Effector CD4-positive, alpha-beta T cell (primary cell): Measurements from ENCODE around the gene TUBGCP3.
"Not testable (repeated sequence)": the region's sequence is repeated elsewhere in the genome, so short reads cannot be mapped to it uniquely, and the experiment has no call there.

Source experiments
- DNase-seq: peaks from one replicate; pipeline ENCODE4 v3.0.0-alpha.2; 2020

TUBGCP3 gene

DNA sequence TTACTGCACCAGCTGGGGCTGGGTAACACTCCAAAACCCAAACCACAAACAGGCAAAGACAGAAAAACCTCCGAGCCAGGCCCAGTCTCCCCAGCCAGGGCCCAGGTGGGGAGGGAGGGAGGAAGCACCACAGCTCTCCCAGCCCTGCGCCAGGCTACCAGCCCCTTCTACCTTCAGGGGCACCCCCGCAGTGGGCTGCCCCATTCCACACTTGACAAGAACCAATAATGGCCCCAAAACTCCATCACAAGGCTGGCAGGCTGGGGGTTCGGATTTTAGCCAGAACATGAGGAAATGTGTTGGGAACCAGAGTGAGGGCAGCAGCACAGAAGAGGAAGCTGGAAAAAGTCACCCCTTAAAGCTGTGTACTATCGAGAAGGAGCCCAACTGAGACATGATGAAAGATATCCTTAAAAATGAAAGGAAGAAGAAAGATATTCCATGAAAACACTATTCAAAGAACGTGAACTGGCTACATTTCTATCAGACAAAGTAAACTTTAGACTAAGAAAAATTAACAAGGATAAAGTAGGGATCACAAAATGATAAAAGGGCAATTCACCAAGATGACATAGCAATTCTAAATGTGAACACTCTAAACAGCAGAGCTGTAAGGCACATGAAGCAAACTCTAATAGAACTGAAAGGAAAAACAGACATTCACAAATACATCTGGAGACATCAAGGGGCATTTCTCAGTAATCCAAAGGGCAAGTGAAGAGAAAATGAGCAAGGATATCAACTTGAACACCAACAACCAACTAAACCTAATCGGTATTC lies 12.9 kb downstream of the TUBGCP3 start:
- no peak for DNase-seq

DNA sequence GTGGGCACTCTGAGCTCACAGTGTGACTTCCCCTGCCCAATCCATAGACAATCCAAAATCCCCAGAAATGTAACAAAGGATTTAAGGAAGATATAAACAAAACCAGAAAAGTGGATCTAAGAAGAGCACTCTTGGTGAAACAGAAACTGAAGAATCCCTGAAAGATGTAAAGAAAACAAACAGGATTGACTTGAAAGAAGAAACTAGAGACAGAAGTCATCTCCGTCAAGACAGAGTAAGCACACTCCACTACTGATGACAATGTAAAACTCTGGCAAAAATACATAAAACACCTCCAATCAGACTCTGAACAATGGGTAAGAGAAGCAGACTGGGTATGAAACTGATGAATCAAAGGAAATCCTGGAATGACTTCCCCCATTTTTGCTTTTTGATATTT lies 13.5 kb downstream of the TUBGCP3 start:
- DNase-seq, result no peak

DNA sequence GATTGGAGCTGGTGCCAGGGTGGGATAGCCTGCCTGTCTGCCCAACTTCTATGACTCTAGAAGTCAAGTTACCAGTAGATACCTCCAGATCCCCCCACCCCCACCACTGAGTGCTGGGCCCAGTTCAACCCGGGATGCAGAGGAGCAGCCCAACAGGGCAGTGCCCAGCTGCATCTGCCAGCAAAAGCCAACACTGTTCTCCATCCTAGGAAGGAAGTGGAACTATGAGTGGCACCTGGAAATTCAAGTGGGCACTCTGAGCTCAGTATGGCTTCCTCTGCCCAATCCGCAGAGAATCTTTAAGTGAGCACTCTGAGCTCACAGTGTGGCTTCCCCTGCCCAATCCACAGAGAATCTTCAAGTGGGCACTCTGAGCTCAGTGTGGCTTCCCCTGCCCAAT lies 14.2 kb downstream of the TUBGCP3 start:
- no peak for DNase-seq

DNA sequence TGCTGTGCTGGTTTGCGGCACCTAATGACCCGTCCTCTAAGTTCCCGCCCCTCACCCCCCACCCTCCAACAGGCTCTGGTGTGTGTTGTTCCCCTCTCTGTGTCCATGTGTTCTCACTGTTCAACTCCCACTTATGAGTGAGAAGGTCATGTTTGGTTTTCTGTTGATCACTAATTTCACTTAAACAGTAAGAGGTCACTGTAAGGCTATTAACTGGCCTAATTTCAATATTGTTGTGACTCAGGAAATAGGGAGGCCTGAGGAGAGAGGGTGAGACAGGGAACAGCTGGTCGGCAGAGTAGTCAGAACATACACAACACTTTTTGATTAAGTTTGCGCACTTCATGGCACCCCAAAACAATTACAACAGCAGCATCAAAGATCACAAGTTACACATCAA lies 15.6 kb downstream of the TUBGCP3 start:
- no peak for DNase-seq

DNA sequence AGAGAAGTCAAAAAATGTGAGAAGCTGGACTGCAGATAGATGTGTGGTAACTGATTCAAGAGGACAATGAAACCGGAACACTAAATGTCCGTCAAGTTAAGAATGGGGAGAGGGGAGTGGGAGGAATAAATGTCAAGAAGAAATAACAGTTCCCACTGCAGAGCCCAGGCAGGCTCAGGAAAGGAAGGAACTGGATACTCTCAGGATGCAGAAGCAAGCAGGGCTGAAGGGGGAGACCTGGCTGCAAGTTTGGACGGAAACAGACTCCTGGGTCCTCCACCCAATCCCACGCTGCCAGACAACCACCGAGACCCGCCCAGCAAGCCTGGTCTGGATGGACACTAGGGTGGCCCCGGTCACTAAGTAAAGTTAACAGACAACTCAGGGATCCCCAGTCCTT lies 18.1 kb downstream of the TUBGCP3 start:
- DNase-seq, result no peak

DNA sequence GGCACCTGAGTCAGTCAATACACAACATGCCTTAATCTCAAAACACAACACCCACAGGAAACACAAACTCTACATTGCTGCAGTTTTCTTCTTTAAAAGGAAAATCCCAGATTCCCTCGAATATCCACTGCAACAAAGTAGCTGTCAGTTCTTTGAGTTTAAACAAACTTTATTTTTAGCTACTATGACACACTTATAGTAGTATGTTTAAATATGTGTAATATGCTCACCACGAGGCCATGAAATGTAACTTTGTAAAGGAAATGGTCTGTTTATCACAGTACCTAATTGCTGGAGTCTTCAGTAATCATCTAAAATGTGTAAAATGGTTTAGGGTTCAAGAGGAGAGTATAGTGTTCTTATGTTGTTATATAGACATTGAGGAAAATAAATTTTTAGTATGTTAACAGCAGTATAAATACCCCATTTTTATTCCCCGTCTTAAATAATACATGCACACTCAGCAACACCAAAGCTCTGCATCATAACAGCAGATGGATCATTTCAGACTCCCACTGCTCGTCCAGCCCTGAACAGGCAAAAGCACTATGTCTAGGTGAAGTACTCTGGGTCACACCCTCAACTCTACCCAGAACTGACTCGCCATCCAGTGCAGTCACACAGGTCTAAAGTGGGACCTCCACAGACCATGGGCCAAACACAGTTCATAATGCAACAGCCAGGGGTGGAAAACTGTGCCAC lies 20.6 kb downstream of the TUBGCP3 start:
- no peak for DNase-seq

DNA sequence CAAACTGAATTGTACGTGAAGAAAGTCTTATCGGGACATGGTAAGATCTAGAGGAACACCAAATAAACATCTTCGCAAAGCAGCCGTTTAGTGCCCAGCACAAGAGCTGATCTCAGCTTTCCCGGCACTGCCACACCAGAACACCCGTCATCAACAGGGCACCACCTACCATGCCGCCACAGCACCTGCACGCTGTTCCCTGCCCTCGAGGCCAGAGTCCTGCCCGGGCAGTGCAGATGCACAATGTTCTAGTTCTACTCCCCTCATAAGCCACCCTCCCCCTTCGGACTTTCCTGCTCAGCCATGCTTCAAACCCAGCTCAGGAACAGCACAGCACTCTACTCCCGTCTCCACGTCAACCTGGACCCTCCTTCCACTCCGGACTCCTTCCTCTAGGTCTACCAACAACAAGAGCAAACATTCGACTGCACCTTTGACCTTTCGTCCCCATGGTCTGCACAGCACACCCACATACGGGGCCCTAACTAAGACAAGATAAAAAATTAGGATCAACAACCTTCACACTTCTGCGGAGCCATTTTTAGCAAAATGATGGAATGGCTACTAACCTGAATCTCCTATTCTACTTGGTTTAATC lies 25.1 kb downstream of the TUBGCP3 start:
- no peak for DNase-seq

DNA sequence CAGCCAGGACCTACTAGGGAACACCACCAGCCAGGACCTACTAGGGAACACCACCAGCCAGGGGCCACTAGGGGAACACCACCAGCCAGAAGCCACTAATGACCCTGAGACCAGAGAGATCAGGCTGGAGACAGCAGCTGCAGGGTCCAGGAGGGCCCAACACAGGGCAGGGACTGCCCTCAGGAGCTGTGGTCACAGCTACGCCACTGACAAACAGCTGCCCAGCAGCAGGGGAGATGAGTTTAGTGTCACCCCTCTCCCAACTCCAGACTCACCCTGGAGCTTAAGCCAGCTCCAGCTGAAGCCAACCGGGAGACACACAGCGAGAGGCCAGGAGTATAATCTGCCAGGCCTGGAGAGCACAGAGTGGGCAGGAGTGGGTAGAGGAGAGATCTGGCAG lies 25.7 kb downstream of the TUBGCP3 start:
- DNase-seq, result no peak

DNA sequence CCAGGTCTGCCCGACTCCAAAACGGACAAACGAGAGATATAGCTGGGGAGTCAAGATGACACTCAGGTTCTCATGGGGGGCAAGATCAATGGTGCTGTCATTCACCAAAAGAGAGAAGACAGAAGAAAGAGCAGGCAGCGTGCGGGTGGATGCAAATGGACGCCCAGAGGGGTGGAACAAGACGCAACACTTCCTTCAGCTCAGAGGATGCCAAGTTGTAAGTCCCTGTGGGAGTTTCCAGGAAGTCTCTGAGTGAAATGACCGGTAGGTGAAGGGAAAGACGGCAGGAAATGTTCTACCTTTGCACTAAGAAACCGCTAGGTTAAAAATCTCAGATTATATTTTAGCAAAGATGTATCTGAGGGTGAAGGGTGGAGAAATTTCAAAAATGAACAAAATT lies 26.5 kb downstream of the TUBGCP3 start:
- no peak for DNase-seq

DNA sequence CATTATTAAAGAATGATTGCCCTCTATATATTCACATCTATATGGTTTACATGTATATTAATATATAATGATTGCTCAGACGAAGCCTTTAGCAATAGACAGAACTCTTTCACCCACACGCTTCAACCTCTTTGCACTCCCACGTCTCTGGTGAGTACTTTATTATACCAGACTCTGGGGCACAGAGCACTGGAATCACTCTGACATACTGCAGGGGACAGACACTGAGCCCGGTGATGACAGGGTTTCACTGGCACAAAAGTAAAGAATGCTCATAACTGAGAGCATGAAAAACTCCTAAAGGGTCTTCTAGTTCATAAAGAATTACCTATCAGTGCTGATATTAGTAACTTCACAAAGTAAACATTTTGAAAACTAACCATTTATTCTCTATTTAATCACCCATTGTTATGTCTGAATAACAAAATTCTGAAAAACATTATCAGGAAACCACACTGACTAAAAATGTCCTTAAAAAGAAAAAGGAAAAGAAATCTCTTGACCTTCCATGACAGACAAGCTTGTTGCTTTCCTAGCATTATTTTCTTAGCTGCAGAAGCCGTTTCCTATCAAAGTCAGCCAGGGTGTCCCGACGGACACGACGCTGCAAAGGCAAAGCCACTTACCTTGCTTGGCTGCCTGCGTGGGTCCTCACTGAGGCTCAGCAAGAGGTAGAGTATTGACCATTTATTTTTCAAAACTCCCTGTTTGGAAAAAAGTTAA lies 29.1 kb downstream of the TUBGCP3 start:
- no peak for DNase-seq

DNA sequence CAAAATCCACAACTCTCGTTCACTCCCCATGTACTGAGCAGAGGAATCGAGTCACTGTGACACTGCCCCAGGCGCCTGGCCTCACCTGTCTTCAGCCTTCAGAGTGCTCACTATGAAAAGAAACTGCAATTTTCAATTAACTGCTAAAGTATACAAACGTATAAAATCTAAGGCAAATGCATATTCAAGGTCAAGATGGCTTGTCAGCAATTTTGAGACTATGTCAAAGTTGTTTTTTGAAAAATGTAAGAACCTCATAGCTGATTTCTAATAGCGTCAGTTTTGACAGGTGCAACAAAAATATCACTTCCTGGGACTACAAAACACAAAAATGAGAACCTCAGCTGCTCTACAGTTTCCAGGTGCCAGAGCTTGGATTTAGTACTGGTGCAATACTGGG lies 31.4 kb downstream of the TUBGCP3 start:
- DNase-seq, result no peak

DNA sequence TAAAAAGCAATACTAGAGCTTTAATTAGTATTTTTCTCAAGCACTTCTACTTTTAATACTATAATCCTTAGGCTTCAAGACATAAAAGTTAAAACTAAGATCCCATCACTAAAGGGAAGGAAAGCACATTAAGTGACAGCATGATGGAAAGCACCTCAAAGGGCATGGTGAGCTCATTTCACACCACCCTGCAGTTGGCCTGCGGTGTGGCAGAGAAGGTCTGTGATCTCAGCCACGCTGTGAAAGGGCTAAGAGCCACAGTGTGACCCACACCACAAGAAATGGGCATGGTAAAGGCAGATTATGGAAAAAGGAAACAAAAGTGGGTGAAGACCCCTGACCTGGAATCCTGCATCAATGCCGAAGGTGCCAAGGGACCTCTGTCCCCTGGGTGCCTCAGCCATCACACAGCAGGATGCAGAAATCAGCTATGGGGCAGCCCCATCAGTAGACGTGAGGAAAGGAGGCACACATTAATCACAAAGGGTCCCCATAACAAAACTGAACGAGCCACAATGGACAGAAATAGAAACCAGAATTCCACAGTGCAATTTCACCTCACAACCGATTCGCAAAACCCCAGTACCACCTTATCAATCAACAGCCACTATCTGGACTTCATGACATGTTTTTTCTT lies 33.6 kb downstream of the TUBGCP3 start:
- no peak for DNase-seq

DNA sequence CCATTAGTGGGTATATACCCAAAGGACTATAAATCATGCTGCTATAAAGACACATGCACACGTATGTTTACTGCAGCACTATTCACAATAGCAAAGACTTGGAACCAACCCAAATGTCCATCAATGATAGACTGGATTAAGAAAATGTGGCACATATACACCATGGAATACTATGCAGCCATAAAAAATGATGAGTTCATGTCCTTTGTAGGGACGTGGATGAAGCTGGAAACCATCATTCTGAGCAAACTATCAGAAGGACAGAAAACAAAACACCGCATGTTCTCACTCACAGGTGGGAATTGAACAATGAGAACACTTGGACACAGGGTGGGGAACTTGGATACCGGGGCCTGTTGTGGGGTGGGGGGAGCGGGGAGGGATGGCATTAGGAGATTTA lies 39.0 kb downstream of the TUBGCP3 start:
- DNase-seq, result not testable (repeated sequence)

DNA sequence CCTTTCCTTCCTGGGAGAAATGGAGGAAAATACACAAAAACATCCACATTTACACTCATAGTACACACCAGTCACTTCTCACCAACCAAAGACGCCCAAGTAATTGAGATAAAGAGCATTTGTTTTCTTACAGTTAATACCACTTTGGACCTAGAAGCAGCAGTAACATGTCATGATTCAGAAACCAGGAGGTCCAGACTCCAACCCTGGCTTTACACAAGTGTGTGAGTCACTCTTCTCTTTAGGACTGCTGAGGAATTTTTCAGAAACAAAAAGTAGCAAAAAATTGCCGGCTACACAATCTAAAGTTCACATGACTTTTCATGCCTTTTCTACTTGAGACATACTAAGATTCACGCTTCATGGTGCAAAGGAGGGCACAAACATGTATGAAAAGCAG lies 42.1 kb downstream of the TUBGCP3 start:
- DNase-seq, result no peak

DNA sequence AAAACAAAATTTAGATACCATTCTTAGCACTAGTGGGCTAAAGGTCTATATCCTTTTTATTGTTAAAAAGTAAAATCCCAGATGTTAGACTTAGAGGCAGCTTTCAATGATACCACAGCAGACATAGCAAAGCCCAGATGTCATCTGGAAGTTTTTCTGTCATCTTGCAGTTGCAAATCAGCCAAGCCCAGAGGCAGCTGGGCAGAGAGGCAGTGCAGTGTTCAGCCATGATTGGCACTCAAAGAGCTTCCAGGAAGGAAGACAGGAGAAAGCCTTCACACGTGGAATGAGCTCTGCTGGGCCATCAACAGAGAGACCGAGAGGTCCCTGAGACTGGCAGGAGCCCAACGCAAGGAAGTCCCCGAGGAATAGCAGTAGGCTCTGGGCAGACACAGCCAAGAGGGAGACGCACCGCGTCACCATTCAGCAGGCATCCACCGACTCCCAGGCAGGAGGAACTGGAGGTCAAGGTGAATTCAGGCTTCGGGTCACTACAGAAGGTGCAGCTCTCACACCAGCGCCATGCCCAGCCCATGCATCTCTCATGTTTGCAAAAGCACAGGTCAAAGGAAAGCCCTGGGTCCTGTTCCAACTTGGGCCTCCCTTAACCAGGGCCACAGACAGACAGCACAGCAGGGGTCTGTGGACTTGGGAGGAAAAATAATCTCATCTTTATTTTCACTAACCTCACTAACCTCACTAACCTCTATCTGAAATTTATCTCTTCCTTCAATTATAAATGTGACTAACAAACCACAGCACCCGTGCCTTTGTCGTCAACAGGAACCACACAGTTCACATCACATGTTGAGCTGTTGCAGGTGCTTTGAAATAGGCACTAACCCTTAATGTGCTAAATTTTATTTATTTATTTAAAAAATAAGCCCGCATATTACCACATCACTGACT lies 54.9 kb downstream of the TUBGCP3 start:
- no peak for DNase-seq

DNA sequence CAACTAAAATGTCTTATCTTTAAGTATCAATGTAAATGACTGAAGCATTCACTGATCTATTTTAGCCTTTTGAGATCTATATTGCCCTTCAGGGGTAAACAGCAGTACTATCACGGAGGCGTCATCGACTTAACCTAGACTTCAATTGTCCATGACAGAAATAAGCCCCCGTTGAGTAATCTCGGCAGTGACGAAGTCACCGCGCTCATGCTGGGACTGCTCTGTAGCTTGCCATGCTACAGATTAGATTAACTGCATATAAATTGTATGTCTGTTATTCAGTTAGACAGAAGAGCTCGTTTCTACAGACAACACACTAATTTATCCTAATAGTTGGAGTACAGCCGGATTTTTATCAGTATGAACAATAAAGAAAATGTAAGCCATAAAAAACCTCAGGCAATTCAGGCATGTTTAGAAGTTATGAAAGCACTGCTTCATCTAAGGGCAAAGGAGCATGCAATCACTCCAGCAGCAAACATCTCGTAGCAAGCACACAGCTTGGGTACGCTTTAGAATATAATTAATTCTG lies 56.6 kb downstream of the TUBGCP3 start:
- no peak for DNase-seq

DNA sequence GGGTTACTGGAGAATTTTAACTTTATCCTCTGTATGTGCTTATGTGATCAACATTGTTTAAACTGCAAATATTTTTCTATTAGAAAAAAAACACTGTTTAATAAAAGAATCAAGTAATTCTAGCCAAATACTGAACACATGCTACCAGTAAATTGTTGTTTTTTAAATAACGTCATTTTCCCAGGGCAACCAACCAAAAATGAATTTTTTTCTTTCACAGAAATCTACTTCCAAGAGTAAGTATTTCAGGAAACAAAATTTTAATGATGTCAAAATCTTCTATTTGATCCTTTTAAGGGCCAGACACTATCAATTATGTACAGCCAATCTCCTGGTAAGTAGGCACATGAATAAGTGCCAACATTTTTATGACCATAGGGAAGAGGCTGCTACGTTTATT lies 57.1 kb downstream of the TUBGCP3 start:
- DNase-seq, result no peak

DNA sequence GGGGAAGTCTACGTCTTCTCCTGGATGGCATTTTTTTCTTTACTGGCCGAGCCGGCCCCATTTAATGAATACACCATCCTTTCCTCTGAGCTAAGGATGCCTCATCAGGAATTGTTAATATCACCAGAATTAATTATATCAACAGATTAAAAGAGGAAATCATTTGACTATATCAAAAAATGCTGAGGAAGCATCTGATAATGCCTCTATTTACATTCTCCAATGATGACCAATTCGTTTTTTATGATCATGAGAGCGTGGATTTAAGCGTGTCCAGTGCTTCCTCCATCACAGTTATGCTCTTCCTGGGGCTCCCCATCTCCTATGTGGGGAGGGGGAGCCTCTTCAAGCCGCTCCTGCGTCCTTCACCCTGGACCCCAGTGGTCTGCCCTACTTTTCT lies 58.7 kb downstream of the TUBGCP3 start:
- DNase-seq, result no peak

DNA sequence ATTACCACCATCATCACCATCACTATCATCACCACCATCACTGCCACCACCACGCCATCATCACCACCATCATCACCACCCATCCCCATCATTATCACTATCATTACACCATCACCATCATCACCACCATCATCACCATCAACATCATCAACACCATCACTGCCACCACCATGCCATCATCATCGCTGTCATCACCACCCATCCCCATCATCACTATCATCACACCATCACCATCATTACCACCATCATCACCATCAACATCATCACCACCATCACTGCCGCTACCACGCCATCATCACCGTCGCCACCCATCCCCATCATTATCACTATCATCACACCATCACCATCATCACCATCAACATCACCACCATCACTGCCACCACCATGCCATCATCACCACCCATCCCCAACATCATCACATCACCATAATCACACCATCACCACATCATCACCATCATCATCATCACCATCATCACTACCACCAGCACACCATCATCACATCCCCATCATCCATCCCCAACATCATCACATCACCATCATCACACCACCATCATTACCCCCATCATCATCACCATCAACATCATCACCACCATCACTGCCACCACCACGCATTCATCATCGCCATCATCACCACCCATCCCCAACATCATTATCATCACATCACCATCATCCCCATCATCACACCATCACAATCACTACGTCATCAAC lies 61.7 kb downstream of the TUBGCP3 start:
- DNase-seq, result no peak

DNA sequence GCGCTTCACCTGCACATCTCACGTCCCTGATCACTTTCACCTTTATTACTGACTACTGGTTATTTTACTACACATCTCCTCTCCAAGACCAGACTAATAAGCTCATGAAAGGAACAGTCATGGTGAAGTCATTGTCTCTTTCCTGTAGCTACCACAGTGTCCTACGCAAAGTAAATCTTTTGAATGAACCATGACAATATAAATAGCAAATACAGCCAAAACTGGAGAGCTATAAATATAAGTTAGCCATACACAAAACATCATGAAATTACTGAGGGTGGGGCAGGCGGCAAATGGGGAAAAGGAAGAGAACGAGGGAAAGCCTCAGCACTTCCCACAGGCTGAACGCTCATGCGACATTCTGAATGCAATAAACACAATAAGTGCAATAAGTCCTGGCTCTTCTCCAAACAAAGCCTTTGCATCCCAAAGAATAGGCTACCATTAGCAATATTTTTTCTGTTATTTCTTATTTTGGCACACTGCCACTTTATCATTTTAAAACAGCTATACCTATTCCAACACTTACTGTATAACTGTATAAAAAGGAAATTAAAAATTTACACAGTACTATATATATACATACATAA lies 62.5 kb downstream of the TUBGCP3 start:
- DNase-seq, result no peak

DNA sequence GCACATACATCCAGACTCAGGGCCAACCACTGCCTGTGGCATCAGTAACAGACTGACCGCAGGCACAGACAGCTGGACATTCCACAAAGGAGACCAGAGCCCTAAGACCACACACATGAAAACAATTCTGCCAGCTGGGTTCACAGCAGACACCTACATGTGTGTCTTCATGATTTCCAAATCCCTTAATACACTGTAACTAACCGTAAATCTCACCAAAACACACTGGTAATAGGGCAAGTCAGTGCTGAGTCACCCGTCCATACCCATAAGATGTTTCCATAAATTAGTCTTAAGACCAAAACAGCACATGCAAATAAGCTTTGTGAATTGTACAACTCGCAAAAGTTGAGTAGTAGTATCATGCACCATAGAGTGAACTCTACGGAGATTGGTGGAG lies 65.4 kb downstream of the TUBGCP3 start:
- DNase-seq, result no peak
